ENCODE measurements around the gene EPB41L4A. TPM values are rescaled to one million over a fixed set of nuclear protein-coding genes. Genes with fewer than 3 reads are reported as not detected.
"Not testable (repeated sequence)": the region's sequence is repeated elsewhere in the genome, so short reads cannot be mapped to it uniquely, and the experiment has no call there.

Gene EPB41L4A
- total RNA-seq, 4 donors from 2014 or later: 10.1 to 32.9 (median 11.6) TPM

- Histone ChIP-seq H3K27ac (no peak overlapping the region), H3K36me3 (no peaks in the 10 kb centered on the region), H3K9me3 (no peaks in the 10 kb centered on the region), H3K4me3 (no peak overlapping the region), H3K4me1 (no peaks in the 10 kb centered on the region), H3K27me3 (no peaks in the 10 kb centered on the region)
- no peak for TF ChIP-seq POLR2AphosphoS5 (IDR thresholded peaks at IDR 0.05)
- no peak for TF ChIP-seq CTCF (IDR thresholded peaks at IDR 0.05)
- TF ChIP-seq EP300 (IDR thresholded peaks at IDR 0.05; ENCODE audit: low read depth): no peak
- TF ChIP-seq POLR2A (IDR thresholded peaks at IDR 0.05): no peak
- in situ Hi-C loops (cut with MboI; ENCODE audit: low pct_ligation_motif_present in 1 of 4, low pct_unique_long_range_greater_than_20kb in 1 of 4, low sequenced_read_pairs in 3 of 4) (no loop called here), intact Hi-C loops (cut with DNase I; ENCODE audit: low total_unique reads) (no loop called here)
- DNase-seq: no peak
- 93 to 100% methylated on average over 2 of the region's 2 CpGs for WGBS, 2 donors (ENCODE audit: low coverage in 1 of 2)
These were observed 21.4 kb downstream of the EPB41L4A start for GRCh38 chr5:112397690-112398089.

- Histone ChIP-seq H3K4me1 (no peaks in the 10 kb centered on the region), H3K4me3 (no peak overlapping the region), H3K27me3 (no peaks in the 10 kb centered on the region), H3K9me3 (no peaks in the 10 kb centered on the region), H3K36me3 (no peaks in the 10 kb centered on the region), H3K27ac (no peak overlapping the region)
- in situ Hi-C loops (cut with MboI; ENCODE audit: low pct_ligation_motif_present in 1 of 4, low pct_unique_long_range_greater_than_20kb in 1 of 4, low sequenced_read_pairs in 3 of 4) (no loop called here), intact Hi-C loops (cut with DNase I; ENCODE audit: low total_unique reads) (no loop called here)
- no peak for DNase-seq
- TF ChIP-seq EP300 (IDR thresholded peaks at IDR 0.05; ENCODE audit: low read depth) (no peak), POLR2AphosphoS5 (IDR thresholded peaks at IDR 0.05) (no peak), POLR2A (IDR thresholded peaks at IDR 0.05) (no peak), CTCF (IDR thresholded peaks at IDR 0.05) (no peak)
- 55 to 84% methylated on average over 2 to 4 of the region's 4 CpGs for WGBS, 2 donors (ENCODE audit: low coverage in 1 of 2)
These were observed 22.6 kb downstream of the EPB41L4A start for GRCh38 chr5:112396430-112396829.

- WGBS, 2 donors (ENCODE audit: low coverage in 1 of 2): 94 to 97% methylated on average over 4 of the region's 4 CpGs
- H3K4me3 ChIP-seq; intact Hi-C loops (cut with DNase I; ENCODE audit: low total_unique reads); H3K27ac ChIP-seq; in situ Hi-C loops (cut with MboI; ENCODE audit: low pct_ligation_motif_present in 1 of 4, low pct_unique_long_range_greater_than_20kb in 1 of 4, low sequenced_read_pairs in 3 of 4); DNase-seq; H3K27me3 ChIP-seq; H3K9me3 ChIP-seq; H3K36me3 ChIP-seq; H3K4me1 ChIP-seq: not testable (repeated sequence)
These were observed 23.8 kb downstream of the EPB41L4A start for GRCh38 chr5:112395299-112395698.

GRCh38 chr5:112390327-112390726 is 28.8 kb downstream of the EPB41L4A start:
- H3K9me3 ChIP-seq: no peaks in the 10 kb centered on the region
- DNase-seq: peak; percentile 22
- WGBS, 2 donors (ENCODE audit: low coverage in 1 of 2): 59% methylated on average over 8 of the region's 8 CpGs; no CpG with 5 or more reads in 1 of the 2 donors
- H3K4me1 ChIP-seq: peaks cover 0 to 3% (median 0%) of the 10 kb centered on the region in 4 donors
- H3K27ac ChIP-seq: no peak overlapping the region
- no peaks in the 10 kb centered on the region for H3K27me3 ChIP-seq
- no peak overlapping the region for H3K4me3 ChIP-seq
- intact Hi-C loops (cut with DNase I; ENCODE audit: low total_unique reads) (no loop called here), in situ Hi-C loops (cut with MboI; ENCODE audit: low pct_ligation_motif_present in 1 of 4, low pct_unique_long_range_greater_than_20kb in 1 of 4, low sequenced_read_pairs in 3 of 4) (no loop called here)
- TF ChIP-seq POLR2AphosphoS5 (IDR thresholded peaks at IDR 0.05) (no peak), CTCF (IDR thresholded peaks at IDR 0.05) (no peak), EP300 (IDR thresholded peaks at IDR 0.05; ENCODE audit: low read depth) (no peak), POLR2A (IDR thresholded peaks at IDR 0.05) (no peak)
- H3K36me3 ChIP-seq: no peaks in the 10 kb centered on the region

GRCh38 chr5:112388739-112389138 is 30.3 kb downstream of the EPB41L4A start:
- no peak overlapping the region for H3K4me3 ChIP-seq
- no peaks in the 10 kb centered on the region for H3K27me3 ChIP-seq
- no peak for DNase-seq
- H3K36me3 ChIP-seq: no peaks in the 10 kb centered on the region
- no peaks in the 10 kb centered on the region for H3K9me3 ChIP-seq
- TF ChIP-seq EP300 (IDR thresholded peaks at IDR 0.05; ENCODE audit: low read depth) (no peak), POLR2A (IDR thresholded peaks at IDR 0.05) (no peak), CTCF (IDR thresholded peaks at IDR 0.05) (no peak), POLR2AphosphoS5 (IDR thresholded peaks at IDR 0.05) (no peak)
- in situ Hi-C loops (cut with MboI; ENCODE audit: low pct_ligation_motif_present in 1 of 4, low pct_unique_long_range_greater_than_20kb in 1 of 4, low sequenced_read_pairs in 3 of 4) (no loop called here), intact Hi-C loops (cut with DNase I; ENCODE audit: low total_unique reads) (no loop called here)
- H3K27ac ChIP-seq: no peak overlapping the region
- WGBS, 2 donors (ENCODE audit: low coverage in 1 of 2): 88 to 94% methylated on average over 3 of the region's 3 CpGs
- H3K4me1 ChIP-seq: peaks cover 0 to 3% (median 0%) of the 10 kb centered on the region in 4 donors

Measured in transverse colon (tissue), 4 donors.